CD4-positive, alpha-beta T cell treated with Interleukin-4 for 4 hours (primary cell): ENCODE results near the gene PBX2.
"Not testable (repeated sequence)": the region's sequence is repeated elsewhere in the genome, so short reads cannot be mapped to it uniquely, and the experiment has no call there.

Source experiments
- DNase-seq: peaks from one replicate; pipeline ENCODE4 v3.0.0-alpha.2; 2020

PBX2 gene

GRCh38 chr6:32148289-32149091, 41.5 kb downstream of the PBX2 start:
- DNase-seq = peak; percentile 51

GRCh38 chr6:32147401-32148132, 42.4 kb downstream of the PBX2 start:
- DNase-seq = no peak

- DNase-seq = no peak
Measured at GRCh38 chr6:32146687-32147086, 43.3 kb downstream of the PBX2 start.

GRCh38 chr6:32146287-32146686, 43.7 kb downstream of the PBX2 start:
- DNase-seq = no peak

GRCh38 chr6:32144238-32144637, 45.8 kb downstream of the PBX2 start:
- not testable (repeated sequence) for DNase-seq

- no peak for DNase-seq
Measured at GRCh38 chr6:32140420-32141046, 49.5 kb downstream of the PBX2 start.

GRCh38 chr6:32139590-32139989, 50.4 kb downstream of the PBX2 start:
- no peak for DNase-seq

- no peak for DNase-seq
Measured at GRCh38 chr6:32137454-32137853, 52.5 kb downstream of the PBX2 start.
